ENCODE measurements around the gene DIRAS1. TPM values are rescaled to one million over a fixed set of nuclear protein-coding genes. Genes with fewer than 3 reads are reported as not detected.

The DIRAS1 gene
- total RNA-seq, 4 donors from 2014 or later, result 0.18 to 23.1 (median 1.4) TPM

DNA sequence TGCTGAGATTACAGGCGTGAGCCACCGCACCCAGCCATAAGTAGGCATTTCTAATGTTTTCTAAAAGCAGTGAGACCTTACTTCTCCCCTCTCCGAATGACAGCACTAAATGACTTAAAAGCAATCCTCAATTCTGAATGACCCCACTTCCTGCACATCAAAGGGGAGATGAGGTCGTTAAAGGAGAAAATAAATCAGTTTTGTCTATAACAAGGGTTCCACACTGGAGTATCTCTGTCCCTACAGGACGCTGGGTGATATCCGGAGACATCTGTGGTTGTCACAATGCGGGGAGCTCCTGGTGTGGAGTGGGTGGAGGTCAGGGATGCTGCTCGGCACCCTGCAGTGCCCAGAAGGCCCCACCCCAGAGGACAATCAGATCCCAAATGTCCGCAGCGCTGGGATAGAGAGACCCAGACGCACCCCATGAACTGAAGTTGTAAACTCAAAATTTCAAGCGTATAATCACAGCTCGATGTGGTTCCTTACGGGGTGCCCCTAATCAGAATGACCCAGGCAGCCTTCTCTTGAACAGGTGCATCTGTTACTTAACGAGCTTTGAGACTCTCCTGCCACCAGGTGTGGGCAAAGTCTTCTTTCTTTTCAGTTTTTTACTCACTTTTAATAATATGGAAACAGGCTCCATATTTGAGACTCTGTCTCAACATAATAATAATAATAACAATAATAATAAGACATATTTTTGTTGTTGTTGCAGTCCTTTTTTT lies 21.6 kb downstream of the DIRAS1 start:
- Histone ChIP-seq H3K4me1 (peaks cover 0 to 18% (median 9%) of the 10 kb centered on the region in 4 donors), H3K9me3 (no peaks in the 10 kb centered on the region), H3K27ac (peak overlapping the region in 3 of 4 donors; percentile 21 to 92 (median 65)), H3K27me3 (no peaks in the 10 kb centered on the region), H3K36me3 (no peaks in the 10 kb centered on the region), H3K4me3 (peak overlapping the region in 1 of 4 donors; percentile 12)
- no peak for DNase-seq
- TF ChIP-seq CTCF (IDR thresholded peaks at IDR 0.05) (no peak), POLR2A (IDR thresholded peaks at IDR 0.05) (no peak)

GRCh38 chr19:2694196-2694595 lies 27.0 kb downstream of the DIRAS1 start:
- no peaks in the 10 kb centered on the region for H3K9me3 ChIP-seq
- no peak for DNase-seq
- no peak overlapping the region for H3K4me3 ChIP-seq
- H3K4me1 ChIP-seq, result peaks cover 0 to 9% (median 0%) of the 10 kb centered on the region in 4 donors
- TF ChIP-seq POLR2A (IDR thresholded peaks at IDR 0.05) (no peak), CTCF (IDR thresholded peaks at IDR 0.05) (no peak)
- no peaks in the 10 kb centered on the region for H3K36me3 ChIP-seq
- H3K27me3 ChIP-seq, result no peaks in the 10 kb centered on the region
- peak overlapping the region in 1 of 4 donors; percentile 72 for H3K27ac ChIP-seq

GRCh38 chr19:2693492-2694160 lies 27.5 kb downstream of the DIRAS1 start:
- Histone ChIP-seq H3K27me3 (no peaks in the 10 kb centered on the region), H3K36me3 (no peaks in the 10 kb centered on the region), H3K4me1 (peaks cover 0 to 9% (median 0%) of the 10 kb centered on the region in 4 donors), H3K9me3 (no peaks in the 10 kb centered on the region), H3K4me3 (no peak overlapping the region), H3K27ac (peak overlapping the region in 1 of 4 donors; percentile 14)
- no peak for DNase-seq
- TF ChIP-seq CTCF (IDR thresholded peaks at IDR 0.05) (no peak), POLR2A (IDR thresholded peaks at IDR 0.05) (no peak)

GRCh38 chr19:2691951-2692350 lies 29.2 kb downstream of the DIRAS1 start:
- no peak overlapping the region for H3K27ac ChIP-seq
- no peak for DNase-seq
- TF ChIP-seq CTCF (IDR thresholded peaks at IDR 0.05), result no peak
- TF ChIP-seq POLR2A (IDR thresholded peaks at IDR 0.05), result no peak
- peaks cover 0 to 9% (median 0%) of the 10 kb centered on the region in 4 donors for H3K4me1 ChIP-seq
- no peak overlapping the region for H3K4me3 ChIP-seq
- H3K27me3 ChIP-seq, result no peaks in the 10 kb centered on the region
- no peaks in the 10 kb centered on the region for H3K36me3 ChIP-seq
- no peaks in the 10 kb centered on the region for H3K9me3 ChIP-seq

- H3K36me3 ChIP-seq, result no peaks in the 10 kb centered on the region
- no peaks in the 10 kb centered on the region for H3K27me3 ChIP-seq
- no peak overlapping the region for H3K27ac ChIP-seq
- no peak overlapping the region for H3K4me3 ChIP-seq
- peaks cover 0 to 9% (median 0%) of the 10 kb centered on the region in 4 donors for H3K4me1 ChIP-seq
- TF ChIP-seq CTCF (IDR thresholded peaks at IDR 0.05) (no peak), POLR2A (IDR thresholded peaks at IDR 0.05) (no peak)
- no peaks in the 10 kb centered on the region for H3K9me3 ChIP-seq
- DNase-seq, result no peak
Measured at GRCh38 chr19:2690856-2691255, 30.3 kb downstream of the DIRAS1 start.
